MCF 10A (cell line): ENCODE measurements around the gene MAD2L2. TPM values are rescaled to one million over a fixed set of nuclear protein-coding genes. Genes with fewer than 3 reads are reported as not detected.

Source experiments
- BruUV-seq: library from RNA; stranded (reverse); fragments of 400-500 nt; replicated peaks from 2 replicates; lab custom pipeline; 2021; lab: Mats Ljungman, UMichigan
- CTCF ChIA-PET: fragments of 300-600 bp; sonication (Branson Sonifier 250); formaldehyde crosslinking; extraction: SDS; loops from one replicate; lab custom pipeline; 2021; ENCODE audit warnings: antibody characterized with exemption, inconsistent platforms; lab: Yijun Ruan, JAX
- POLR2A ChIA-PET: fragments of 300-600, 350-650 bp; sonication (Branson Sonifier 250); formaldehyde crosslinking; extraction: SDS; loops from one replicate; lab custom pipeline; 2020; ENCODE audit warnings: antibody characterized with exemption, inconsistent platforms; lab: Yijun Ruan, JAX
- DNase-seq: peaks from one replicate; pipeline ENCODE4 v3.0.0-alpha.2; 2018; ENCODE audit not compliant: unreplicated experiment
- H3K27ac Mint-ChIP-seq: one replicate; pipeline ENCODE4 v1.8.0; 2022; ENCODE audit warnings: mild to moderate bottlenecking, low read depth, mixed read lengths; ENCODE audit not compliant: unreplicated experiment
- H3K27me3 Mint-ChIP-seq: one replicate; pipeline ENCODE4 v1.8.0; 2022; ENCODE audit warnings: mixed read lengths; ENCODE audit not compliant: insufficient read depth, unreplicated experiment
- H3K36me3 Mint-ChIP-seq: one replicate; pipeline ENCODE4 v1.8.0; 2022; ENCODE audit warnings: mild to moderate bottlenecking, moderate library complexity, mixed read lengths; ENCODE audit not compliant: insufficient read depth, unreplicated experiment
- H3K4me1 Mint-ChIP-seq: one replicate; pipeline ENCODE4 v1.8.0; 2022; ENCODE audit warnings: mixed read lengths; ENCODE audit not compliant: insufficient read depth, unreplicated experiment
- H3K4me3 Mint-ChIP-seq: one replicate; pipeline ENCODE4 v1.8.0; 2022; ENCODE audit warnings: mild to moderate bottlenecking, moderate library complexity, mixed read lengths; ENCODE audit not compliant: unreplicated experiment
- H3K9me3 Mint-ChIP-seq: one replicate; pipeline ENCODE4 v1.8.0; 2022; ENCODE audit warnings: mixed read lengths; ENCODE audit not compliant: unreplicated experiment
- CTCF ChIP-seq: fragments of 200-600 bp; IDR thresholded peaks from one replicate; pipeline ENCODE4 v1.8.0; 2022; ENCODE audit warnings: antibody characterized with exemption, mild to moderate bottlenecking; ENCODE audit not compliant: unreplicated experiment
- intact Hi-C: fragments of 100-400 bp; cut with micrococcal nuclease; formaldehyde crosslinking; loops from 2 replicates; pipeline ENCODE4 v1.14.1; 2022
- total RNA-seq: library from RNA; stranded (reverse); gene quantifications from 2 replicates; pipeline ENCODE4 v1.2.3, GENCODE V29; 2022

MAD2L2 gene
- total RNA-seq, 1 experiment from 2014 or later: 46.3 TPM

- Mint-ChIP-seq H3K27ac (no peak overlapping the region), H3K4me3 (no peak overlapping the region), H3K36me3 (no peaks in the 10 kb centered on the region), H3K9me3 (no peaks in the 10 kb centered on the region), H3K4me1 (peaks cover 5% of the 10 kb centered on the region), H3K27me3 (peaks cover 11% of the 10 kb centered on the region)
- CTCF ChIA-PET: no interaction called here
- intact Hi-C loops: no loop called here
- no TSS peak for BruUV-seq
- no peak for TF ChIP-seq CTCF
- no peak for DNase-seq
- POLR2A ChIA-PET: no interaction called here
Measured at GRCh38 chr1:11706292-11706691, 25.3 kb upstream of the MAD2L2 start.

- POLR2A ChIA-PET: no interaction called here
- Mint-ChIP-seq H3K27ac (no peak overlapping the region), H3K9me3 (no peaks in the 10 kb centered on the region), H3K4me1 (peaks cover 5% of the 10 kb centered on the region), H3K36me3 (no peaks in the 10 kb centered on the region), H3K4me3 (no peak overlapping the region), H3K27me3 (peaks cover 11% of the 10 kb centered on the region)
- CTCF ChIA-PET: no interaction called here
- no TSS peak for BruUV-seq
- no peak for TF ChIP-seq CTCF
- no peak for DNase-seq
- intact Hi-C loops: no loop called here
Measured at GRCh38 chr1:11705596-11705995, 24.6 kb upstream of the MAD2L2 start.

- ChIA-PET POLR2A (no interaction called here), CTCF (no interaction called here)
- no peak overlapping the region for H3K4me3 Mint-ChIP-seq
- no peak for TF ChIP-seq CTCF
- no peak overlapping the region for H3K27ac Mint-ChIP-seq
- H3K9me3 Mint-ChIP-seq: no peaks in the 10 kb centered on the region
- no peak for DNase-seq
- intact Hi-C loops: no loop called here
- no peaks in the 10 kb centered on the region for H3K36me3 Mint-ChIP-seq
- peaks cover 11% of the 10 kb centered on the region for H3K27me3 Mint-ChIP-seq
- peaks cover 5% of the 10 kb centered on the region for H3K4me1 Mint-ChIP-seq
- no TSS peak for BruUV-seq
Measured at GRCh38 chr1:11704691-11705475, 23.9 kb upstream of the MAD2L2 start.

- H3K4me1 Mint-ChIP-seq: peaks cover 5% of the 10 kb centered on the region
Measured at GRCh38 chr1:11704194-11704529, 23.2 kb upstream of the MAD2L2 start.

More at GRCh38 chr1:11704194-11704529, 23.2 kb upstream of the MAD2L2 start:
- CTCF ChIA-PET: interaction anchor here (0.6 kb wide), 1 partner anchor 15 kb away, joined by 3 read pairs; no protein-coding TSS in a partner anchor
- Mint-ChIP-seq H3K27me3 (peaks cover 7% of the 10 kb centered on the region), H3K9me3 (no peaks in the 10 kb centered on the region), H3K27ac (no peak overlapping the region), H3K4me3 (no peak overlapping the region), H3K36me3 (no peaks in the 10 kb centered on the region)
- DNase-seq: no peak
- BruUV-seq: no TSS peak
- intact Hi-C loops: no loop called here
- TF ChIP-seq CTCF: no peak
- POLR2A ChIA-PET: no interaction called here
